Measurements from ENCODE around the gene TMEM222.

TMEM222 gene

DNA sequence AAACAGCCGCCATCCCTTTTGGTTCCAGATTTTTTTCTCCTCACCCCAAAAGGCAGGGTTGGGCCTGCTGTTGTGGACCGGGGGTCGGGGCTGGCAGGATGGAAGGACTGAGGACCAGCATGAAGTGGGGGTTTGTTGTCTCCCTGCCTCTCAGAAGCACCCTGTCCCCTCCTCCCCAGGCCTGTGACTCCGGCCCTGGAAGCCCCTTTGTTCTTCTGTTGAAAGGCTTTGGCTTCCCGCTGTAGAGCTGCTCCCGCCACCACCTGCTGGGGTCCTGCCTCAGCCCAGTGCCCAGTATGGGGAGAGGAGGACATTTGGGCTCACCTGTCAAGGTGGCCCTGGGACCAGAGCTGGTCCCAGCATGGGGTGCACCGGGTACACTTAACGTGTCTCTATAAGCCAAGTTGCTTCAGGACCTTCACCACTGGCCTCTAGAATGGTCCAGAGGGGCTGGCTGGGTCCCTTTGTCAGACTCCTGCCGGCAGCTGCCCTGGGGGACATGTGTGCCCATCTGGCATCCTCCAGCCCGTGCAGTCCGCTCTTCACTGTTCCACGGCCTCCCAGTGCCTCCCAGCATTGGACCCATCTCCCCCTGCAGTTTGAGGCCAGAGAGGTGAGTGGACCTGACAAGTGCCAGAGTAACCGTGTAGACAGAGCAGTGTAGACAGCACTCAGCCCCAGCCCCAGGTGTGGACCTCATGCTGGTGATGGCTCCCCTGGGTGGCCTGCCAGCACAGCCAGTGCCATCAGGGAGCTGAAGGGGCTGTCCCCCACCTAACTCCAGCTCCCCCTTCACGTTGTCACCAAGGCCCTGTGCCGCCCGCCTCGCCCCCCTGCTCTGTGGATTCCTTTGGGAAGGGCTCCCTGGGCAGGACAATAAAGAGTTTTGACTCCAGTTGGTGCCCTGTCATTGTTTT is 13.8 kb downstream of the TMEM222 start:
- Mint-ChIP-seq H3K27me3 (no peaks in the 10 kb centered on the region), H3K36me3 (ENCODE audit: insufficient read depth) (peaks cover 15% of the 10 kb centered on the region), H3K4me1 (peaks cover 32% of the 10 kb centered on the region), H3K27ac (ENCODE audit: low read depth) (no peak overlapping the region), H3K4me3 (no peak overlapping the region), H3K9me3 (no peaks in the 10 kb centered on the region)
- DNase-seq (ENCODE audit: low spot score in 2 of 2): no peak
- no peak for ATAC-seq (replicated peaks; ENCODE audit: extremely low read depth, poor library complexity, severe bottlenecking)

DNA sequence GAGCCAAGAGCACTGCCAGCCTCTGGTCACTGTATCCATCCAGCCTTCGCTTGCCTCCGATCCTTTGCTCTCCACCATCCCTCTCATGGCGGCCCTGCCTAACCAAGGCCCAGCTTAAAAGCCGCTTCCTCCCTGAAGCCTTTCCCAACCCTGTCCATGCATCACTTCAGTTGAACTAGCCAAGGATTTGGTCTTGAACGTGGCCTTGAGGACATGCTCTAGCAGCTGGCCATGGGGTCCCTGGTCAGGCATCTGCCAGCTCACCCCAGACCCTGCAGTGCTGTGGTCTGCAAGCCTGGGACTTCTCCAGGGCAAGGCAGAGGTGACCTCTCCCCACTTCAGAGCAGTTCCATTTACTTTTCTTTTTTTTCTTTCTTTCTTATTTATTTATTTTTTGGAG is 14.8 kb downstream of the TMEM222 start:
- Mint-ChIP-seq H3K36me3 (ENCODE audit: insufficient read depth) (peaks cover 12% of the 10 kb centered on the region), H3K4me3 (no peak overlapping the region), H3K27ac (ENCODE audit: low read depth) (no peak overlapping the region), H3K9me3 (no peaks in the 10 kb centered on the region), H3K27me3 (no peaks in the 10 kb centered on the region), H3K4me1 (peaks cover 37% of the 10 kb centered on the region)
- DNase-seq (ENCODE audit: low spot score in 2 of 2): no peak
- no peak for ATAC-seq (replicated peaks; ENCODE audit: extremely low read depth, poor library complexity, severe bottlenecking)

DNA sequence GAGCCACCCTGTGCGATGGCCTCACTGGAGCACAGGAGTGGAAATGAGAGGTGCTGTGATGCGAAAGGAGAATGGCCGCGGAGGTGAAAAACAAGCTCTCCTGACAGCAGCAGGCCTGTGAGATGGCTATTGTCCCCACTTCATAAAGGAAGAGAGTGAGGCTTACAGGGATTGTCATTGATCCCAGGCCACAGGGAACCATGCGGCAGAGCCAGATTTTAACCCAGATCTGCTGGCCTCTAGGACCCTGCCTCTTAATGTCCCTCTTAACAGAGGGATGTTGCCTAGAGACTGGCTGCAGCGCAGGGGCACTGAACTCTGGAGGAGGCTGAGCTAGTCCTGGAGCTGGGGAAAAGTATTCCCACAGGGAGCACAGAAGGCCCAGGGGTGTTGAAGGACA is 16.8 kb downstream of the TMEM222 start:
- Mint-ChIP-seq H3K36me3 (ENCODE audit: insufficient read depth) (peaks cover 20% of the 10 kb centered on the region), H3K4me1 (peaks cover 39% of the 10 kb centered on the region), H3K4me3 (no peak overlapping the region), H3K27ac (ENCODE audit: low read depth) (peak overlapping the region; percentile 87), H3K27me3 (no peaks in the 10 kb centered on the region), H3K9me3 (no peaks in the 10 kb centered on the region)
- ATAC-seq (replicated peaks; ENCODE audit: extremely low read depth, poor library complexity, severe bottlenecking) (no peak), DNase-seq (ENCODE audit: low spot score in 2 of 2) (no peak)

DNA sequence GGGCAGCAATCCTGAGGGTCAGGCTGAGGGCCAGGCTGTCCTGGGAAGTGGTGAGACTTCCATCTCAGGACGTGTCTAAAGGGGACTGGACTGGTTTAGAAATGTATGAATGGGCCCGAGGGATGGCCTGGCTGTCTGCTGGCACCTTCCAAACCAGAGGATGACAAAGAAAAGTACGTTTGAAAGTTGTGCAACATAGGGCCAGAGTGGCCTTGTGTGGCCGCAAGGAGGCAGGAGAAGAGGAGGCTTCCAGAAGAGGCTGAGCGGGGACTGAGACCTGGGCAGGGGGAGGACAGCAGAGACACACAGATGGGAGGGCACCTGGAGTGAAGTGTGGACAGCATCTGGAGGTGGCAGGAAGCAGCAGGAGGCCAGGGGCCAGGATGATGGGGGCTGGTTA is 17.2 kb downstream of the TMEM222 start:
- Mint-ChIP-seq H3K4me3 (peak overlapping the region; percentile 1), H3K4me1 (peaks cover 40% of the 10 kb centered on the region), H3K36me3 (ENCODE audit: insufficient read depth) (peaks cover 22% of the 10 kb centered on the region), H3K27ac (ENCODE audit: low read depth) (peak overlapping the region; percentile 87), H3K27me3 (no peaks in the 10 kb centered on the region), H3K9me3 (no peaks in the 10 kb centered on the region)
- DNase-seq (ENCODE audit: low spot score in 2 of 2) (no peak), ATAC-seq (replicated peaks; ENCODE audit: extremely low read depth, poor library complexity, severe bottlenecking) (no peak)

DNA sequence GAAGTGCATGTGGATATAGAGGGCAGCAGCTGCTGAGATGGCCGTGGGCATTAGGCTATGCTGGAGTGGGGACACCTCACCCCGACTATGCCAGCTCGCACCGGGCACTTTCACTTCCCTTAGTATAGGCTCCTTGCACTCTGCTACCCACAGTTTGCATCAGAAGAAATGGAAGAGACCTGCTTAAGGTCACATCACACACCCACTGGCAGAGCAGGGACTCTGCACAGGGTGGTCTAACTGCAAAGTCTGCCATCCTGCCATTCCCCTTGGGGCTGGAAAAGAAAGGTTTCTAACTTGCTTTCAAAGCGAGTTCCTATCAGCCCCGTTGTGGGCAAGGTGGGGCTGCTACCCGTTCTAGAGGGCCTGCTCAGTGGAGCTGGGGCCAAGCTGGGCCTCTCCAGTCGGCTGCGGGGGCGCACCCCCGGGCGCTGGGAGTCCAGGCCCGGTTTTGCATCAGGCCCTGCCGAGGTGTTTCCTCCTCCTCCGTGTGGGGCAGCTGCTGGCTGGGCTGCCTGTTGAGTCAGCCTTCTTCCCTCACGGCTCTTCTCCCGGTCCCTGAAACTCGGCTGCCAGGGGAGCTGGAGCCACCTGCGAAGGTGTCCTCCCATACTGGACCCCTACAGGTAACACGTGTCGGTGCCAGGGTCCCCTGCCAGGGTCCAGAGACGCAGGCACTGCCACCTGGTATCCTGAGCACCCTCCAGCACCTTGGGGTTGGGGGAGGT is 19.7 kb downstream of the TMEM222 start, which contains the start of gene SYTL1:
Gene SYTL1 (plus strand): TSS at position 498 of the 728 bp plus-strand sequence. CDS start 3,313 bp downstream, outside the sequence.
- H3K4me1 Mint-ChIP-seq: peaks cover 48% of the 10 kb centered on the region
- H3K27me3 Mint-ChIP-seq: no peaks in the 10 kb centered on the region
- H3K27ac Mint-ChIP-seq (ENCODE audit: low read depth): peak within 1 kb of the TSS; percentile 84
- peak within 1 kb of the TSS; percentile 91 for H3K4me3 Mint-ChIP-seq
- DNase-seq (ENCODE audit: low spot score in 2 of 2) (peak; percentile 52 to 56), ATAC-seq (replicated peaks; ENCODE audit: extremely low read depth, poor library complexity, severe bottlenecking) (peak; percentile 64)
- H3K36me3 Mint-ChIP-seq (ENCODE audit: insufficient read depth): peaks cover 27% of the 10 kb centered on the region
- H3K9me3 Mint-ChIP-seq: no peaks in the 10 kb centered on the region

DNA sequence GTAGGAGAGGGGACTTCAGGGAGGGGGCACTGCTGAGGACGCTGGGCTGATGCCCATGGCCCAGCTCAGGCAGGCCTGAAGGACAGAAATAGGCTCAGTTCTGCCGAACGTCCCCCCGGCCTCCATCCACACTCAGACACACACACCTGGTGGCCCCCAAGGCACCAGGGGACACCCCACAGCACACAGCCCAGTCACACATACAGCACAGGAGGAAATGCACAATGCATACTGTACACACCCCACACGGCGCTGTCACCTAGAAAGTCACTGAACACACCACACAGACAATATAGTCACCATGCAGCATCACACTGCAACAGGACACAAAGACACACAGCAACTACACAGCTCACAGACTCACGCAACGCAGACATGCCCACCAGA is 20.4 kb downstream of the TMEM222 start:
- no peaks in the 10 kb centered on the region for H3K9me3 Mint-ChIP-seq
- peaks cover 51% of the 10 kb centered on the region for H3K4me1 Mint-ChIP-seq
- peak overlapping the region; percentile 91 for H3K4me3 Mint-ChIP-seq
- H3K27me3 Mint-ChIP-seq: no peaks in the 10 kb centered on the region
- DNase-seq (ENCODE audit: low spot score in 2 of 2) (no peak), ATAC-seq (replicated peaks; ENCODE audit: extremely low read depth, poor library complexity, severe bottlenecking) (peak; percentile 61)
- peak overlapping the region; percentile 84 for H3K27ac Mint-ChIP-seq (ENCODE audit: low read depth)
- H3K36me3 Mint-ChIP-seq (ENCODE audit: insufficient read depth): peaks cover 29% of the 10 kb centered on the region

- DNase-seq (ENCODE audit: low spot score in 2 of 2) (peak; percentile 64 to 77), ATAC-seq (replicated peaks; ENCODE audit: extremely low read depth, poor library complexity, severe bottlenecking) (peak; percentile 80)
- peak overlapping the region; percentile 91 for H3K4me3 Mint-ChIP-seq
- no peaks in the 10 kb centered on the region for H3K9me3 Mint-ChIP-seq
- H3K27ac Mint-ChIP-seq (ENCODE audit: low read depth): peak overlapping the region; percentile 84
- peaks cover 51% of the 10 kb centered on the region for H3K4me1 Mint-ChIP-seq
- H3K27me3 Mint-ChIP-seq: no peaks in the 10 kb centered on the region
- peaks cover 30% of the 10 kb centered on the region for H3K36me3 Mint-ChIP-seq (ENCODE audit: insufficient read depth)
These were observed 21.0 kb downstream of the TMEM222 start for GRCh38 chr1:27342778-27343638.

GRCh38 chr1:27343639-27344025 is 21.7 kb downstream of the TMEM222 start:
- ATAC-seq (replicated peaks; ENCODE audit: extremely low read depth, poor library complexity, severe bottlenecking) (no peak), DNase-seq (ENCODE audit: low spot score in 2 of 2) (no peak)
- peak overlapping the region; percentile 91 for H3K4me3 Mint-ChIP-seq
- peak overlapping the region; percentile 84 for H3K27ac Mint-ChIP-seq (ENCODE audit: low read depth)
- H3K9me3 Mint-ChIP-seq: no peaks in the 10 kb centered on the region
- no peaks in the 10 kb centered on the region for H3K27me3 Mint-ChIP-seq
- H3K36me3 Mint-ChIP-seq (ENCODE audit: insufficient read depth): peaks cover 34% of the 10 kb centered on the region
- peaks cover 49% of the 10 kb centered on the region for H3K4me1 Mint-ChIP-seq

DNA sequence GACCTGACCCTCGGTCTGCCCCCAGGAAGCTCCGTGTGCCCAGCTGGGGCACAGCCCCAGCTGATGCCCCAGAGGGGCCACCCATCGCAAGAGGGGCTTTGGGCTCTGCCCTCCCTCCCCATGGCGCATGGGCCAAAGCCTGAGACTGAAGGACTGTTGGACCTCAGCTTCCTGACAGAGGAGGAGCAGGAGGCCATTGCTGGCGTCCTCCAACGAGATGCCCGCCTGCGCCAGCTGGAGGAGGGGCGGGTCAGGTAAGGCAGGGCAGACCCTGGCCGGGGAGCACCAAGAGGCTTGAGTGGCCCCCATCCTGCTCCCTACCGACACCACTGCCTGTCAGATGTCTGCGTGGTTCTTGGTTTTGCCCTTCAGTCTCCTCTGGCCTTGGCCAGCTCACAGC is 23.3 kb downstream of the TMEM222 start:
- no peaks in the 10 kb centered on the region for H3K9me3 Mint-ChIP-seq
- H3K27ac Mint-ChIP-seq (ENCODE audit: low read depth): no peak overlapping the region
- H3K4me1 Mint-ChIP-seq: peaks cover 37% of the 10 kb centered on the region
- peaks cover 37% of the 10 kb centered on the region for H3K36me3 Mint-ChIP-seq (ENCODE audit: insufficient read depth)
- H3K4me3 Mint-ChIP-seq: peak overlapping the region; percentile 55
- DNase-seq (ENCODE audit: low spot score in 2 of 2): no peak
- no peak for ATAC-seq (replicated peaks; ENCODE audit: extremely low read depth, poor library complexity, severe bottlenecking)
- no peaks in the 10 kb centered on the region for H3K27me3 Mint-ChIP-seq

DNA sequence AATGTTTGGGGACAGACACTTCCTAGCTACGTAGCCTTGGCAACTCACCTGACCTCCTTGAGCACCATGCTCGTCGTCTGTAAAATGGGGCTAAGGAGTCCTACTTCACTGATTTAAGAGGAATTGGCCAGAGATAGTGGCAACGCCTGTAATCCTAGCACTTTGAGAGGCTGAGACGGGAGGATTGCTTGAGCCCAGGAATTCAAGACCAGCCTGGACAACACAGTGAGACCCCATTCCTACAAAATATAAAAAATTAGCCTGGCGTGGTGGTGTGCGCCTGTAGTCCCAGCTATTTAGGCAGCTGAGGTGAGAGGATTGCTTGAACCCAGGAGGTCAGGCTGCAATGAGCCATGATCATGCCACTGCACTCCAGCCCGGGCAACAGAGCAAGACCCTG is 24.4 kb downstream of the TMEM222 start:
- DNase-seq (ENCODE audit: low spot score in 2 of 2) (no peak), ATAC-seq (replicated peaks; ENCODE audit: extremely low read depth, poor library complexity, severe bottlenecking) (no peak)
- H3K27me3 Mint-ChIP-seq: no peaks in the 10 kb centered on the region
- H3K27ac Mint-ChIP-seq (ENCODE audit: low read depth): no peak overlapping the region
- H3K36me3 Mint-ChIP-seq (ENCODE audit: insufficient read depth): peaks cover 42% of the 10 kb centered on the region
- H3K9me3 Mint-ChIP-seq: no peaks in the 10 kb centered on the region
- H3K4me1 Mint-ChIP-seq: peaks cover 31% of the 10 kb centered on the region
- H3K4me3 Mint-ChIP-seq: peak overlapping the region; percentile 25

GRCh38 chr1:27346991-27347624 is 25.1 kb downstream of the TMEM222 start:
- peaks cover 26% of the 10 kb centered on the region for H3K4me1 Mint-ChIP-seq
- DNase-seq (ENCODE audit: low spot score in 2 of 2): no peak
- no peaks in the 10 kb centered on the region for H3K27me3 Mint-ChIP-seq
- H3K36me3 Mint-ChIP-seq (ENCODE audit: insufficient read depth): peaks cover 44% of the 10 kb centered on the region
- no peaks in the 10 kb centered on the region for H3K9me3 Mint-ChIP-seq
- peak overlapping the region; percentile 79 for H3K27ac Mint-ChIP-seq (ENCODE audit: low read depth)
- H3K4me3 Mint-ChIP-seq: no peak overlapping the region
- ATAC-seq (replicated peaks; ENCODE audit: extremely low read depth, poor library complexity, severe bottlenecking): no peak

Data from central memory CD8-positive, alpha-beta T cell (primary cell).